ENCODE results near the gene C3orf22. TPM values are rescaled to one million over a fixed set of nuclear protein-coding genes. Genes with fewer than 3 reads are reported as not detected.

The C3orf22 gene
- total RNA-seq, 2 experiments from 2014 or later: not detected

GRCh38 chr3:126538966-126539365, 19.8 kb downstream of the C3orf22 start:
- H3K27me3 ChIP-seq (ENCODE audit: control insufficient read depth in 1 of 2, insufficient read depth in 2 of 2, low read length in 2 of 2): no peaks in the 10 kb centered on the region

GRCh38 chr3:126538316-126538715, 20.4 kb downstream of the C3orf22 start:
- H3K27ac ChIP-seq (ENCODE audit: low read depth in 1 of 2, low read length in 2 of 2): no peak overlapping the region
- no peak for ATAC-seq (ENCODE audit: poor library complexity)
- H3K27ac Mint-ChIP-seq: no peak overlapping the region
- no peaks in the 10 kb centered on the region for H3K36me3 ChIP-seq (ENCODE audit: insufficient read depth, low read length)
- ChIA-PET CTCF (no interaction called here), POLR2A (no interaction called here)
- no peaks in the 10 kb centered on the region for H3K4me1 Mint-ChIP-seq (ENCODE audit: low read depth)
- no peaks in the 10 kb centered on the region for H3K27me3 ChIP-seq (ENCODE audit: control insufficient read depth in 1 of 2, insufficient read depth in 2 of 2, low read length in 2 of 2)
- peaks cover 0 to 8% of the 10 kb centered on the region in 2 experiments for H3K9me3 ChIP-seq (ENCODE audit: control insufficient read depth in 1 of 2, insufficient read depth in 1 of 2, low read length in 2 of 2)
- no peaks in the 10 kb centered on the region for H3K4me1 ChIP-seq (ENCODE audit: insufficient read depth, low read length)
- no peaks in the 10 kb centered on the region for H3K9me3 Mint-ChIP-seq
- TF ChIP-seq CTCF (IDR thresholded peaks at IDR 0.05): no peak
- no peak overlapping the region for H3K4me3 ChIP-seq (ENCODE audit: low read length)
- H3K27me3 Mint-ChIP-seq: peaks cover 6% of the 10 kb centered on the region
- intact Hi-C loops (cut with DNase I, micrococcal nuclease): no loop called here
- no peak overlapping the region for H3K4me3 Mint-ChIP-seq
- DNase-seq: no peak
- H3K36me3 Mint-ChIP-seq (ENCODE audit: low read depth): no peaks in the 10 kb centered on the region

More at GRCh38 chr3:126538966-126539365, 19.8 kb downstream of the C3orf22 start:
- no peaks in the 10 kb centered on the region for H3K9me3 Mint-ChIP-seq
- H3K4me1 ChIP-seq (ENCODE audit: insufficient read depth, low read length): no peaks in the 10 kb centered on the region
- no peak overlapping the region for H3K27ac ChIP-seq (ENCODE audit: low read depth in 1 of 2, low read length in 2 of 2)
- ATAC-seq (ENCODE audit: poor library complexity) (no peak), DNase-seq (no peak)
- no peaks in the 10 kb centered on the region for H3K4me1 Mint-ChIP-seq (ENCODE audit: low read depth)
- H3K27me3 Mint-ChIP-seq: peaks cover 6% of the 10 kb centered on the region
- intact Hi-C loops (cut with DNase I, micrococcal nuclease): no loop called here
- H3K36me3 ChIP-seq (ENCODE audit: insufficient read depth, low read length): no peaks in the 10 kb centered on the region
- ChIA-PET CTCF (no interaction called here), POLR2A (no interaction called here)
- H3K36me3 Mint-ChIP-seq (ENCODE audit: low read depth): no peaks in the 10 kb centered on the region
- no peak overlapping the region for H3K4me3 Mint-ChIP-seq
- H3K4me3 ChIP-seq (ENCODE audit: low read length): no peak overlapping the region
- peaks cover 0 to 8% of the 10 kb centered on the region in 2 experiments for H3K9me3 ChIP-seq (ENCODE audit: control insufficient read depth in 1 of 2, insufficient read depth in 1 of 2, low read length in 2 of 2)
- no peak for TF ChIP-seq CTCF (IDR thresholded peaks at IDR 0.05)
- no peak overlapping the region for H3K27ac Mint-ChIP-seq

- DNase-seq: peak in 1 of 14 experiments; percentile 17
- Histone ChIP-seq H3K9me3 (ENCODE audit: control insufficient read depth in 1 of 2, insufficient read depth in 1 of 2, low read length in 2 of 2) (peaks cover 0 to 5% of the 10 kb centered on the region in 2 experiments), H3K4me1 (ENCODE audit: insufficient read depth, low read length) (no peaks in the 10 kb centered on the region), H3K36me3 (ENCODE audit: insufficient read depth, low read length) (no peaks in the 10 kb centered on the region), H3K27me3 (ENCODE audit: control insufficient read depth in 1 of 2, insufficient read depth in 2 of 2, low read length in 2 of 2) (no peaks in the 10 kb centered on the region), H3K4me3 (ENCODE audit: low read length) (no peak overlapping the region), H3K27ac (ENCODE audit: low read depth in 1 of 2, low read length in 2 of 2) (no peak overlapping the region)
- H3K27me3 Mint-ChIP-seq: peaks cover 6% of the 10 kb centered on the region
- CTCF ChIA-PET: no interaction called here
- no peaks in the 10 kb centered on the region for H3K36me3 Mint-ChIP-seq (ENCODE audit: low read depth)
- no peak for TF ChIP-seq CTCF (IDR thresholded peaks at IDR 0.05)
- no peaks in the 10 kb centered on the region for H3K9me3 Mint-ChIP-seq
- no peak overlapping the region for H3K4me3 Mint-ChIP-seq
- no peaks in the 10 kb centered on the region for H3K4me1 Mint-ChIP-seq (ENCODE audit: low read depth)
- POLR2A ChIA-PET: no interaction called here
- no peak for ATAC-seq (ENCODE audit: poor library complexity)
- intact Hi-C loops (cut with DNase I, micrococcal nuclease): no loop called here
- no peak overlapping the region for H3K27ac Mint-ChIP-seq
Observed at GRCh38 chr3:126537730-126538281, 20.9 kb downstream of the C3orf22 start.

Data from CD4-positive, alpha-beta T cell (primary cell).